Nephron (organoid): Measurements from ENCODE around the gene LRRC3.

ENCODE experiments used
- H3K27ac Mint-ChIP-seq, 3 experiments: 2 replicates each; pipeline ENCODE4 v1.8.0; 2020; ENCODE audit warnings: mixed read lengths in 3 of 3, mild to moderate bottlenecking in 2 of 3, moderate library complexity in 1 of 3
- H3K27me3 Mint-ChIP-seq: 2 replicates; pipeline ENCODE4 v1.8.0; 2021; ENCODE audit warnings: low read depth, mild to moderate bottlenecking, moderate library complexity, mixed read lengths
- H3K36me3 Mint-ChIP-seq: 2 replicates; pipeline ENCODE4 v1.8.0; 2020; ENCODE audit warnings: low read depth, mixed read lengths
- H3K4me1 Mint-ChIP-seq: 2 replicates; pipeline ENCODE4 v1.8.0; 2020; ENCODE audit warnings: mixed read lengths
- H3K4me3 Mint-ChIP-seq, 3 experiments: 2 replicates each; pipeline ENCODE4 v1.8.0; 2020; ENCODE audit warnings: mild to moderate bottlenecking in 3 of 3, mixed read lengths in 3 of 3, moderate library complexity in 2 of 3
- H3K9me3 Mint-ChIP-seq: 2 replicates; pipeline ENCODE4 v1.8.0; 2020; ENCODE audit warnings: mixed read lengths
- CTCF ChIP-seq, 3 experiments: fragments of 200-600 bp; sonication (generic); IDR thresholded peaks; one replicate each; pipeline ENCODE4 v1.5.0; 2021; ENCODE audit warnings: antibody characterized with exemption in 3 of 3; ENCODE audit not compliant: unreplicated experiment in 3 of 3

The LRRC3 gene

GRCh38 chr21:44432841-44433790, 22.2 kb upstream of the LRRC3 start:
- H3K4me3 Mint-ChIP-seq: no peak overlapping the region
- H3K9me3 Mint-ChIP-seq: peaks cover 16% of the 10 kb centered on the region
- TF ChIP-seq CTCF (IDR thresholded peaks at IDR 0.05; ENCODE audit: unreplicated experiment in 3 of 3): no peak
- H3K4me1 Mint-ChIP-seq: no peaks in the 10 kb centered on the region
- no peaks in the 10 kb centered on the region for H3K27me3 Mint-ChIP-seq
- H3K36me3 Mint-ChIP-seq: no peaks in the 10 kb centered on the region
- no peak overlapping the region for H3K27ac Mint-ChIP-seq

- H3K9me3 Mint-ChIP-seq: peaks cover 16% of the 10 kb centered on the region
- H3K4me1 Mint-ChIP-seq: no peaks in the 10 kb centered on the region
- no peaks in the 10 kb centered on the region for H3K27me3 Mint-ChIP-seq
- H3K27ac Mint-ChIP-seq: no peak overlapping the region
- TF ChIP-seq CTCF (IDR thresholded peaks at IDR 0.05; ENCODE audit: unreplicated experiment in 3 of 3): no peak
- no peaks in the 10 kb centered on the region for H3K36me3 Mint-ChIP-seq
- H3K4me3 Mint-ChIP-seq: no peak overlapping the region
Observed at GRCh38 chr21:44433791-44434567, 21.3 kb upstream of the LRRC3 start.

- Mint-ChIP-seq H3K27me3 (no peaks in the 10 kb centered on the region), H3K27ac (no peak overlapping the region), H3K4me1 (no peaks in the 10 kb centered on the region), H3K36me3 (no peaks in the 10 kb centered on the region), H3K4me3 (no peak overlapping the region), H3K9me3 (peaks cover 16% of the 10 kb centered on the region)
- TF ChIP-seq CTCF (IDR thresholded peaks at IDR 0.05; ENCODE audit: unreplicated experiment in 3 of 3): no peak
Observed at GRCh38 chr21:44434568-44434925, 20.8 kb upstream of the LRRC3 start.

GRCh38 chr21:44434936-44435635, 20.2 kb upstream of the LRRC3 start:
- Mint-ChIP-seq H3K4me1 (no peaks in the 10 kb centered on the region), H3K36me3 (no peaks in the 10 kb centered on the region), H3K27me3 (no peaks in the 10 kb centered on the region), H3K4me3 (no peak overlapping the region), H3K27ac (no peak overlapping the region), H3K9me3 (peaks cover 11% of the 10 kb centered on the region)
- no peak for TF ChIP-seq CTCF (IDR thresholded peaks at IDR 0.05; ENCODE audit: unreplicated experiment in 3 of 3)

- Mint-ChIP-seq H3K4me3 (no peak overlapping the region), H3K4me1 (peaks cover 4% of the 10 kb centered on the region), H3K9me3 (peaks cover 6% of the 10 kb centered on the region), H3K36me3 (no peaks in the 10 kb centered on the region), H3K27me3 (no peaks in the 10 kb centered on the region), H3K27ac (no peak overlapping the region)
- TF ChIP-seq CTCF (IDR thresholded peaks at IDR 0.05; ENCODE audit: unreplicated experiment in 3 of 3): no peak
Observed at GRCh38 chr21:44436111-44436611, 19.1 kb upstream of the LRRC3 start.
